Activated CD8-positive, alpha-beta T cell treated with anti-CD3 and anti-CD28 coated beads for 36 hours (primary cell): Measurements from ENCODE around the gene ACOT11. TPM values are rescaled to one million over a fixed set of nuclear protein-coding genes. Genes with fewer than 3 reads are reported as not detected.
"Not testable (repeated sequence)": the region's sequence is repeated elsewhere in the genome, so short reads cannot be mapped to it uniquely, and the experiment has no call there.

Experiments used
- ATAC-seq: fragments of 200-7000 bp; cut with Tn5 transposase; one replicate; pipeline ENCODE4 v1.10.0; 2021; ENCODE audit warnings: mild to moderate bottlenecking, moderate library complexity
- CTCF ChIA-PET: fragments of 350-600 bp; sonication (Branson Sonifier 250); formaldehyde crosslinking; loops from one replicate; lab custom pipeline; 2021; ENCODE audit warnings: antibody characterized with exemption; lab: Charles Lee
- POLR2A ChIA-PET: fragments of 350-600 bp; sonication (Branson Sonifier 250); formaldehyde crosslinking; loops from one replicate; lab custom pipeline; 2021; ENCODE audit warnings: antibody characterized with exemption; lab: Charles Lee
- DNase-seq: peaks from one replicate; pipeline ENCODE4 v3.0.0-alpha.2; 2020
- H3K27ac Mint-ChIP-seq: one replicate; pipeline ENCODE4 v1.8.0; 2021; ENCODE audit warnings: mild to moderate bottlenecking, mixed read lengths
- H3K27me3 Mint-ChIP-seq: one replicate; pipeline ENCODE4 v1.8.0; 2021; ENCODE audit warnings: mixed read lengths
- H3K36me3 Mint-ChIP-seq: one replicate; pipeline ENCODE4 v1.8.0; 2021; ENCODE audit warnings: low read depth, mixed read lengths
- H3K4me1 Mint-ChIP-seq: one replicate; pipeline ENCODE4 v1.8.0; 2021; ENCODE audit warnings: low read depth, mixed read lengths
- H3K4me3 Mint-ChIP-seq: one replicate; pipeline ENCODE4 v1.8.0; 2021; ENCODE audit warnings: mild to moderate bottlenecking, moderate library complexity, mixed read lengths
- H3K9me3 Mint-ChIP-seq: one replicate; pipeline ENCODE4 v1.8.0; 2021; ENCODE audit warnings: mixed read lengths
- intact Hi-C: fragments of 100-400 bp; cut with micrococcal nuclease; formaldehyde crosslinking; loops from one replicate; pipeline ENCODE4 v1.10.0; 2022
- total RNA-seq, 2 experiments: library from RNA; stranded (reverse); gene quantifications; one replicate each; pipeline ENCODE4 v1.2.3, GENCODE V29; 2021
- TF ChIP-seq, protein P1 (sequence below): fragments of 200-600 bp; IDR thresholded peaks from one replicate; pipeline ENCODE4 v1.8.0; 2022; ENCODE audit warnings: antibody characterized with exemption, mild to moderate bottlenecking

ACOT11 gene
- total RNA-seq, 2 experiments from 2014 or later: 1.1 to 1.2 TPM

DNA sequence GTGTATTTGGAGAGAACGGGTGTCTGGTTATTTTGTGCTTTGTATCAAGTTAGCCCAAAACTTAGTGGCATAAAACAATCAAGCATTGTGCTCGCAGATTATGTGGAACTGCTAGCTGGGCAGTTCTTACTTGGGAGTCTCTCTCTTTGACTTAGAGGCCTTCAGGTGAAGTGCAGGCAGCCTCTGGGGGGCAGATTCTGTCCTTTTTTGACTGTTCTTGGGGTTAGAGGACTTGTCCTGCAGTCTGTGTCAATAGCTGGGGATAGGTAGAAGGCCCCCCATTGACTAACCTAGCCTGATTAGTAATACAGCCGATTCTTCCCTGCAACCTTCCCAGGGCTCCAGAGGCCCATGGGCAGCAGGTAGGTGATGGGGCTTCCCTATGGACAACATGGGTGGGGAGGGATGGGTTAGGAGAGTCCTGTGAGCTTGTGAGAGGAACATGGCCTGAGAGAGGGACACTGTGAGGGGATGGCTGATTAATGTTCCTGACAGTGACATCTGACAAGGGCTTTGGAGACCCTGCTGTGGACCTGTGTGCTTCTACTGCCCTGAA is 37.2 kb upstream of the ACOT11 start:
- TF ChIP-seq, protein P1, sequence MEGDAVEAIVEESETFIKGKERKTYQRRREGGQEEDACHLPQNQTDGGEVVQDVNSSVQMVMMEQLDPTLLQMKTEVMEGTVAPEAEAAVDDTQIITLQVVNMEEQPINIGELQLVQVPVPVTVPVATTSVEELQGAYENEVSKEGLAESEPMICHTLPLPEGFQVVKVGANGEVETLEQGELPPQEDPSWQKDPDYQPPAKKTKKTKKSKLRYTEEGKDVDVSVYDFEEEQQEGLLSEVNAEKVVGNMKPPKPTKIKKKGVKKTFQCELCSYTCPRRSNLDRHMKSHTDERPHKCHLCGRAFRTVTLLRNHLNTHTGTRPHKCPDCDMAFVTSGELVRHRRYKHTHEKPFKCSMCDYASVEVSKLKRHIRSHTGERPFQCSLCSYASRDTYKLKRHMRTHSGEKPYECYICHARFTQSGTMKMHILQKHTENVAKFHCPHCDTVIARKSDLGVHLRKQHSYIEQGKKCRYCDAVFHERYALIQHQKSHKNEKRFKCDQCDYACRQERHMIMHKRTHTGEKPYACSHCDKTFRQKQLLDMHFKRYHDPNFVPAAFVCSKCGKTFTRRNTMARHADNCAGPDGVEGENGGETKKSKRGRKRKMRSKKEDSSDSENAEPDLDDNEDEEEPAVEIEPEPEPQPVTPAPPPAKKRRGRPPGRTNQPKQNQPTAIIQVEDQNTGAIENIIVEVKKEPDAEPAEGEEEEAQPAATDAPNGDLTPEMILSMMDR: no peak

GRCh38 chr1:54513921-54514580 is 34.0 kb upstream of the ACOT11 start:
- H3K4me1 Mint-ChIP-seq, H3K27me3 Mint-ChIP-seq, H3K27ac Mint-ChIP-seq, H3K4me3 Mint-ChIP-seq, ATAC-seq, intact Hi-C loops, DNase-seq, H3K36me3 Mint-ChIP-seq, H3K9me3 Mint-ChIP-seq: not testable (repeated sequence)
- ChIA-PET POLR2A (interaction anchor here (1.1 kb wide), 1 partner anchor 15 kb away, joined by 5 read pairs; no protein-coding TSS in a partner anchor), CTCF (interaction anchor here (1.3 kb wide), 1 partner anchor 15 kb away, joined by 4 read pairs; no protein-coding TSS in a partner anchor)

More for the DNA sequence above, 37.2 kb upstream of the ACOT11 start:
- intact Hi-C loops: no loop called here
- CTCF ChIA-PET: interaction anchor here (1.1 kb wide), 1 partner anchor 120 kb away, joined by 3 read pairs; no protein-coding TSS in a partner anchor
- H3K4me3 Mint-ChIP-seq: no peak overlapping the region
- POLR2A ChIA-PET: no interaction called here
- DNase-seq (no peak), ATAC-seq (no peak)
- no peaks in the 10 kb centered on the region for H3K4me1 Mint-ChIP-seq
- H3K36me3 Mint-ChIP-seq: no peaks in the 10 kb centered on the region
- H3K27me3 Mint-ChIP-seq: no peaks in the 10 kb centered on the region
- no peaks in the 10 kb centered on the region for H3K9me3 Mint-ChIP-seq
- no peak overlapping the region for H3K27ac Mint-ChIP-seq

- no peaks in the 10 kb centered on the region for H3K4me1 Mint-ChIP-seq
- TF ChIP-seq, protein P1: no peak
- ChIA-PET CTCF (interaction anchor here (0.7 kb wide), 1 partner anchor 48 kb away, joined by 4 read pairs; no protein-coding TSS in a partner anchor), POLR2A (no interaction called here)
- H3K4me3 Mint-ChIP-seq: no peak overlapping the region
- H3K36me3 Mint-ChIP-seq: no peaks in the 10 kb centered on the region
- H3K9me3 Mint-ChIP-seq: no peaks in the 10 kb centered on the region
- ATAC-seq (no peak), DNase-seq (no peak)
- H3K27ac Mint-ChIP-seq: no peak overlapping the region
- no peaks in the 10 kb centered on the region for H3K27me3 Mint-ChIP-seq
- intact Hi-C loops: no loop called here
These were observed 31.6 kb upstream of the ACOT11 start for GRCh38 chr1:54516249-54516920.

DNA sequence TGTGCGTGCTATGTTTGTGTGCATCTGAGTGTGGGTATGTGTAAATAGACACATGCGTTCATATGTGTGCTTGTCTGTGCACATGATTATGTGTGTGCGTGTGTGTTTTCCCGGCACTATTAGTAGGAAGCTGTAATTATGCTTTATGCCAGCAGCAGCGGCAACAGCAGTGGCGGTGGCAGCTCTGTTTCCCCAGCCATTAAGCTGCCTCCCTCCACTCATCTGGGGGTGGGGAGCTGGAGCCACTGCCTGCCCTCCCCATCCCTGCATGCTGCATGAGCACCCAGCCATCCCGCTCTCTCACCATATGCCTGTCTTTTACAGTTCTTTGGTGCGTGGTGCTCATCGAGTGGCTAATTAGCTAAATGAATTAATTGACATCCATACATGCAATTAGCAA is 30.5 kb upstream of the ACOT11 start:
- ATAC-seq (no peak), DNase-seq (no peak)
- TF ChIP-seq, protein P1: no peak
- ChIA-PET CTCF (interaction anchor here (1.0 kb wide), 1 partner anchor 18 kb away, joined by 3 read pairs; no protein-coding TSS in a partner anchor), POLR2A (no interaction called here)
- no peaks in the 10 kb centered on the region for H3K9me3 Mint-ChIP-seq
- no peak overlapping the region for H3K4me3 Mint-ChIP-seq
- no peak overlapping the region for H3K27ac Mint-ChIP-seq
- H3K36me3 Mint-ChIP-seq: no peaks in the 10 kb centered on the region
- intact Hi-C loops: no loop called here
- no peaks in the 10 kb centered on the region for H3K4me1 Mint-ChIP-seq
- no peaks in the 10 kb centered on the region for H3K27me3 Mint-ChIP-seq

GRCh38 chr1:54518489-54518888 is 29.5 kb upstream of the ACOT11 start:
- no peak overlapping the region for H3K4me3 Mint-ChIP-seq
- H3K9me3 Mint-ChIP-seq: no peaks in the 10 kb centered on the region
- H3K27me3 Mint-ChIP-seq: no peaks in the 10 kb centered on the region
- H3K27ac Mint-ChIP-seq: no peak overlapping the region
- no peak for ATAC-seq
- DNase-seq: no peak
- TF ChIP-seq, protein P1: no peak
- ChIA-PET POLR2A (no interaction called here), CTCF (interaction anchor here (1.0 kb wide), 1 partner anchor 337 kb away, joined by 3 read pairs; no protein-coding TSS in a partner anchor)
- intact Hi-C loops: no loop called here
- no peaks in the 10 kb centered on the region for H3K36me3 Mint-ChIP-seq
- H3K4me1 Mint-ChIP-seq: no peaks in the 10 kb centered on the region
